Measurements from ENCODE around the gene EID2B.

The EID2B gene

DNA sequence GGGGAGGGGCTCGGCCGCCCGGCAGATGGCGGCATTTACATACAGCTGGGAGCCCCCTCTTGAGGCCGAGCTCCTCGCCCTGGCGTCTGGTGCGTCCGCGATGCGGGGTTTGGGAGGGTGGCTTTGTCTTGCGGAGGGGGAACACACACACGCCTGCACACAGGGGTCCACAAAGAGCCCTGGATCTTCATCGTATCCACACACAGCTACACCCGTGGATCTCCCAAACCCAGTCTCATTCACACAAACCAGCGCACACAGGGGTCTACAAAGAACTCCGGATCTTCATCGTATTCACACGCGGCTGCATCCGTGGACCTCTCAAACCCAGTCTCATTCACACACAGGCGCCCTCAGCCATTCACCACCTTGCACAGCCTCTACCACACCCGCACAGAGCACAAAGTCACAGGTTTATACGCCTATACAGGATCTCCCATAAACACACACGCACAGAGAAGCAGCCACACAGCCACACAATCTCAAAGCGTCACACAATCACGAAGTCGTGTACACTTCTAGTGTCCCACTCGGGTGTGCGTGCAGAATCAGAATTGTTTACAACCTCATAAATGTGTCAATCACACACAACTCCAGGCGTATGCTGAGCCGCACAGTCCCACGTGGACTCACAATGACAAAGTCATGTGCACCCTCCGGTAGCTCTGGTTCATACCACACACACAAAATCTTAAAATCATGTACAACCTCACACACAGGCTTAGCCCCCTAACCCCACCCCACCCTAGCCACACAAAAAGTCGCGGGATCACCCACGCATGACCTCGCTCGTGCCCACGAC, 34.5 kb downstream of the EID2B start:
- no peak for DNase-seq

DNA sequence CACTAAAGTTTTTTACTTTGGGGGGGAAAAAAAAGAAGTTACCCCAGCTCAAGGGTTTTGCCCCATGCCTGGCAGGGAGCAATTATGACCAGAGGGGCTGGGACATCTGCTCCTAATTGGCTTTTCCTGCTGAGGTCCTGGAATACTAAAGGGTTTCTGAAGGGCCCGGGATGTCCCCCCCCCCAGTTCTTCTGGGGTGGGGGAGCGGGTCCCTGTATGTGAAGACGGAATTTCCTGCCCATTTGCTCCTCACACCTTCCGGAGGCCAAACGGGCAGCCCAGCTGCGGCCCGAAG, 35.0 kb downstream of the EID2B start:
- DNase-seq, result no peak

DNA sequence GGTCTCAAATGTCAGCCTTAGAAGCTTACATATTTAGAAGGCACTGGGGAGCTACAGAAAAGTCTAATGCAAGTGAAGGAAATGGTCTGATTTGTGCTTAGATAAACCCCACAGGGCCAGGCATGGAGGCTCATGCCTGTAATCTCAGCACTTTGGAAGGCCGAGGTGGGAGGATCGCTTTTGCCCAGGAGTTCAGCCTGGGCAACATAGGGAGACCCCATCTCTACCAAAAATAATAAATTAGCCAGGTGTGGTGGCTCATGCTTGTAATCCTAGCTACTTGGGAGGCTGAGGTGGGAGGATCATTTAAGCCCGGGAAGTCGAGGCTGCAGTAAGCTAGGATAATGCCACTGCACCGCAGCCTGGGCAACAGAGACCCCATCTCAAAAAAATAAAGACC, 36.6 kb downstream of the EID2B start:
- no peak for DNase-seq

DNA sequence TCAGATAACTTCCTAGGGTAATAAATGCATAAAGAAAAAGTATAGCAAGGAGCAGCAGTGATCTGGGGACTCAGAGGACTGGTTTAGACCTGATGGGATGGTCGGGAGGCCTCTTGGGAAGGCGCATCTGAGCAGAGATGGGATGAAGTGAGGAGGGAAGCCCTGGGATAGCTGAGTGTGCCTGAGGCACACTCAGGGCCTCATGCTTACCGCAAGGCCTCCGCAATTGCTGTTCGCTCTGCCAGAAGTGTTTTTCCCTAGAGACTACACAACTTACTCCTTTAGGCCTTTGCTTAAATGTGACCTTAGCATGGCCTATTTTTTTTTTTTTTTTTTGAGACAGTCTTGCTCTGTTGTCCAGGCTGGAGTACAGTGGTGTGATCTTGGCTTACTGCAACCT, 38.0 kb downstream of the EID2B start:
- no peak for DNase-seq

DNA sequence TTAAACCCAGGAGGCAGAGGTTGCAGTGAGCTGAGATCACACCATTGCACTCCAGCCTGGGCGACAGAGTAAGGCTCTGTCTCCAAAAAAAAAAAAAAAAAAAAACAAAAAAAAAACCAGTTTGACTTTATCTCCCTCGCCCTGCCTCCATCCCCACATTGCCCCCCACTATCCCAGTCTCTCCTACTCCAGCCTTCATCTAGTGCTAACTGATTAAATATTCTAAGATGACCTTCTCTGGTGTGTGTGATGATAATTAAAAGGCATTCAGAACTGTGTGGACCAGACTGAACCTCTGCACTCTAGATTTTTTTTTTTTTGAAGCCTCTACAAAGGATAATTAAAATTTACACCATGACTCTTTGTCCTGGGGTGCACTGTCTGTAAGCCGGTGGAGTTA, 39.9 kb downstream of the EID2B start:
- no peak for DNase-seq

DNA sequence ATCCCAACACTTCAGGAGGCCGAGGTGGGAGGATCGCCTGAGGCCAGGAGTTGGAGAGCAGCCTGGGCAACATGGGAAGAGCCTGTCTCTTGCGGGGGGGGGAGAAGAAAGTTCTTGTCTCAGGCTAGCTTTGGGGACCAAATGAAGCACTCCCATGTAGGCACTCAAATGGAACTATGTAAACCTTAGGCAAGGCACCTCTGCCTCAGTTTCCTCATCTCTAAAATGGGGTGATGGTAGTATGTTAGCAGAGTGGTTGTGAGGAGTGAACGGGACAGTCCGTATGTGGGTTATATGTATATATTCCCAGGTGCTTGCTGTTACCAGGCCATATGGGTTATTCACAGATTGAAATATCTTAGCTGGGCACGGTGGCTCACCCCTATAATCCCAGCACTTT, 40.4 kb downstream of the EID2B start:
- DNase-seq, result no peak

DNA sequence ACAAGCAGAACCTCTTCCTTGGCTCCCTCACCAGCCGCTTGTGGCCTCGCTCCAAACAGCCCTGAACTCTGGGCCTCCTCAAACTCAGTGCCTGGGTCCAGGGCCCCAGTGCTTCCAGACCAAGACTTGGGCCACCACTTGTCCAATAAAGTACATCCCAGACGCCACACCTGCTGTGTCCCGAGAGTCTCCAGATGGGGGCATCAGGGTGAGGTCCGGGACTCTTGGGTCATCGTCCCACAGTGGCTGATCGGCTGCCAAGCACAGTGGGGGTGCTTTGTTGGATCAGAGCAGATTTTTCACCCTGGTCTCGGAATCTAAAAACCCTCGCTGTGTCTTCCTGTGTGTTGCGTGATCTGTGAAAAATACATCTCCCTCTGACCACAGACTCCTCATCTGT, 42.9 kb downstream of the EID2B start:
- DNase-seq, result no peak

DNA sequence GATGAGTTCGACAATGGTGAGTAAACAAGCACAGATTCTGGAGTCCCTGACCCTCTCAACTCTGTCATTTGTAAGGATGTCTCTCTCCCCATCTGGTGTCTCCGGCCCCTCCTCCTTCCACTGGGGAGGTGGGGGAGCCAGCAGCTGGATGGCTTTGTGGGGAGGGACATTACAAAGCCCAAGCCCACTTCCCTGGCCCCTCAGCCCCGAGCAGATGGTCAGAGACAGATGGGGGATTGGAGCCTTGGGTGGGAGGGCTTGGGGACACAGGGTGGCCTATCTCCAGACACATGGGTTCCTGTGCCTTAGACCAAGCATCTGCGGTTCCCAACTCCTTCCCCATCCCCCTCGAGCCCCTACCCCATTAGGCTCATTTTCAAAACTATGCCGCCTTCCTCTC, 49.5 kb downstream of the EID2B start:
- DNase-seq, result no peak

DNA sequence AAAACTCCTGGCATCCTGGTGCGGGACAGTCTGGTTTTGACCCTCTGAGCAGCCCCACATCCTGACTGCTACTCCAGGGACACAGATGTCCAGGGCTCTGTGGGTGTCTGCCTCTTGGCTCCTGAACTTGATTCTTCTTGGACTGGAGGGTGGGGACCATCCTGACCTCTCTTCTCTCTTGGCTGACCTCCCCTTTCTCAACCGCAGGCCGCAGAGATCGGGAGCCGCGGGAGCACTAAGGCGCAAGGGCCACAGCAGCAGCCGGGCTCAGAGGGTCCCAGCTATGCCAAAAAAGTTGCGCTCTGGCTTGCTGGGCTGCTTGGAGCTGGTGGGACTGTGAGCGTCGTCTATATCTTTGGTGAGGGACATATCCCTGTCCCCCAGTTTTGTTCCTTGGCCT, 51.0 kb downstream of the EID2B start:
- DNase-seq, result no peak

DNA sequence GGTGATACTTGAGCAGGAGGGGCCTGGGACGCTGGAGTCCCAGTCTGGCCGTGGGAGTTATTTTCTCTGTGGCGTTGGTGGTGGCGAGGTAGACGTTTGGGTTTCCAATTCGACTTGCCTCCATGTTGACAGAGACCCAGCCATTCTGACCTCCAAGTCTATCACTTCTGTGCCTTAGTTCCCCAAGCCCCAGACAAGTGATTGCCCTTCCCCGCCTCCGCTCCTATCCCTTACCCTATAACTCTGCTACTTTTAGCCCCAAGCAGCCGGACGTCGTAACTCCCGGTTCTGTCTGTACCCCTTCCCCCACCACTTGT, 51.5 kb downstream of the EID2B start:
- DNase-seq, result no peak
